Adrenal gland (tissue), 5 donors: ENCODE results near the gene LZTS2.

Source experiments
- POLR2A ChIP-seq, 2 donors: fragments of 450-650 bp; IDR thresholded peaks; one replicate each; pipeline ENCODE4 v1.6.1; 2017; ENCODE audit warnings: antibody characterized with exemption in 2 of 2, mild to moderate bottlenecking in 2 of 2, moderate library complexity in 1 of 2
- TF ChIP-seq, protein P1 (sequence below), 6 experiments: fragments of 450-650 bp in 4 of 6; fragments of 200-600 bp in 2 of 6; sonication (generic) in 1 of 6; IDR thresholded peaks; 1 replicate in 5 of 6; 2 replicates in 1 of 6; pipeline versions ENCODE4 v1.5.1 to v1.8.0; 2016 to 2021; ENCODE audit warnings: antibody characterized with exemption in 6 of 6, mild to moderate bottlenecking in 2 of 6, moderate library complexity in 1 of 6
- donor health status: DM: no; HTN: no; CAD: no.

DNA sequence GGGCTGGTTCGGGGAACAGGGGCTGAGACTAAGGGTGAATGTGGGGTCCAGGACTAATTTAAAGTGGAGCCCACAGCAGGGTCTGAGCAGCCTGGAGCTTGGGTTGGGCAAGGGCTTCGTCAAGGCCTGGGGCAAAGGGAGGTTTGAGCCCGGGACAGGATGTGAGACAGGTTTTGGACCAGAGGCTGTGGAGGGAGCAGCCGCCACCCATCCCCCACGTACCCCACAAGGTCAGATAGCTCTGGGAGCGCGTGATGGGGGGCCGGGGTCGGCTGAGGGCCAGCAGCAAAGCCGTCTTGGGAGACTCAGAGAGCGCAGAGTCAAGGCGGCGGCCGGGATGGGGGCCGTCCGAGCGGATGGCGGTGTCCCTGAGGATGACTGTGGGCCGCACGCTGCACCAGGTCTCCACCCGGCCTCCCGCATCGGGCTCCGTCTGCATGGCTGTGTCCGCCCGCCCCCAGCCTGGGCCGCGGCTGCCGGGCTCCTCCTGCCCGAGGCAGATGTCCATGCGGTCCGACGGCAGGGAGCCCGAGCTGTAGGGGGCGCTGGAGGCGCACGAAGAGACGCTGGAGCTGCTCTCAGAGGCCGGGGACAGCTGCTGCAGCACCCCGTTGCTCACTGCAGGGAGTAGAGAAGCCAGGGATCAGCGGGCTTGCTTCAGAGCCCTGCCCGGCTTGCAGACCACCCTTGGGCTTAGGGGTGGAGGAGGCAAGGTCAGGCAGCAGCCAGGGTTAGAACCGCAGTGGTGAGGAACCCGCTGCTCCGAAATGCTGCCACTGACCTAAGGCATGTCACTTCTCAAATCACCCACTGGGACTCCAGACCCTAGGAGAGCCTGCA lies 19.2 kb downstream of the LZTS2 start:
- TF ChIP-seq, protein P1, sequence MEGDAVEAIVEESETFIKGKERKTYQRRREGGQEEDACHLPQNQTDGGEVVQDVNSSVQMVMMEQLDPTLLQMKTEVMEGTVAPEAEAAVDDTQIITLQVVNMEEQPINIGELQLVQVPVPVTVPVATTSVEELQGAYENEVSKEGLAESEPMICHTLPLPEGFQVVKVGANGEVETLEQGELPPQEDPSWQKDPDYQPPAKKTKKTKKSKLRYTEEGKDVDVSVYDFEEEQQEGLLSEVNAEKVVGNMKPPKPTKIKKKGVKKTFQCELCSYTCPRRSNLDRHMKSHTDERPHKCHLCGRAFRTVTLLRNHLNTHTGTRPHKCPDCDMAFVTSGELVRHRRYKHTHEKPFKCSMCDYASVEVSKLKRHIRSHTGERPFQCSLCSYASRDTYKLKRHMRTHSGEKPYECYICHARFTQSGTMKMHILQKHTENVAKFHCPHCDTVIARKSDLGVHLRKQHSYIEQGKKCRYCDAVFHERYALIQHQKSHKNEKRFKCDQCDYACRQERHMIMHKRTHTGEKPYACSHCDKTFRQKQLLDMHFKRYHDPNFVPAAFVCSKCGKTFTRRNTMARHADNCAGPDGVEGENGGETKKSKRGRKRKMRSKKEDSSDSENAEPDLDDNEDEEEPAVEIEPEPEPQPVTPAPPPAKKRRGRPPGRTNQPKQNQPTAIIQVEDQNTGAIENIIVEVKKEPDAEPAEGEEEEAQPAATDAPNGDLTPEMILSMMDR (IDR thresholded peaks at IDR 0.05): peak; percentile 54 to 83 (median 71)
- no peak for TF ChIP-seq POLR2A (IDR thresholded peaks at IDR 0.05)
